Neural progenitor cell (in vitro differentiated cells): ENCODE measurements around the gene CHST12. TPM values are rescaled to one million over a fixed set of nuclear protein-coding genes. Genes with fewer than 3 reads are reported as not detected.

Source experiments
- DNase-seq: peaks from one replicate; pipeline ENCODE4 v3.0.0-alpha.2; 2016; ENCODE audit warnings: low spot score
- H2AFZ ChIP-seq: fragments of 200-600 bp; sonication (generic); replicated peaks from 2 replicates; pipeline ENCODE4 v1.6.1; 2016; ENCODE audit warnings: antibody characterized with exemption
- H3F3A ChIP-seq: fragments of 200-600 bp; sonication (generic); 2 replicates; pipeline ENCODE4 v1.6.1; 2016; ENCODE audit warnings: antibody characterized with exemption, low read depth
- H3K27ac ChIP-seq: fragments of 200-600 bp; sonication (generic); 2 replicates; pipeline ENCODE4 v1.5.1; 2016; ENCODE audit warnings: mild to moderate bottlenecking
- H3K27me3 ChIP-seq: fragments of 200-600 bp; sonication (generic); 2 replicates; pipeline ENCODE4 v1.6.1; 2016; ENCODE audit warnings: mild to moderate bottlenecking, moderate library complexity
- H3K36me3 ChIP-seq: fragments of 200-600 bp; sonication (generic); 2 replicates; pipeline ENCODE4 v1.5.1; 2016
- H3K4me1 ChIP-seq: fragments of 200-600 bp; sonication (generic); 2 replicates; pipeline ENCODE4 v1.6.1; 2016; ENCODE audit warnings: mixed run types
- H3K4me2 ChIP-seq: fragments of 200-600 bp; sonication (generic); 2 replicates; pipeline ENCODE4 v1.6.1; 2016
- H3K4me3 ChIP-seq: fragments of 200-600 bp; sonication (generic); 2 replicates; pipeline ENCODE4 v1.5.1; 2016
- H3K79me2 ChIP-seq: fragments of 200-600 bp; sonication (generic); 2 replicates; pipeline ENCODE4 v1.6.1; 2016; ENCODE audit warnings: low read depth
- H3K9ac ChIP-seq: fragments of 200-600 bp; sonication (generic); 2 replicates; pipeline ENCODE4 v1.6.1; 2016
- H3K9me3 ChIP-seq: fragments of 200-600 bp; sonication (generic); 2 replicates; pipeline ENCODE4 v1.5.1; 2016; ENCODE audit warnings: low read depth
- H4K20me1 ChIP-seq: fragments of 200-600 bp; sonication (generic); 2 replicates; pipeline ENCODE4 v1.6.1; 2016; ENCODE audit warnings: low read depth
- H3K27ac Mint-ChIP-seq: 3 replicates; pipeline ENCODE4 v1.8.0; 2021; ENCODE audit warnings: mixed read lengths
- H3K27me3 Mint-ChIP-seq: 2 replicates; pipeline ENCODE4 v1.8.0; 2022; ENCODE audit warnings: low read depth, mild to moderate bottlenecking, inconsistent platforms, moderate library complexity, mixed read lengths; ENCODE audit not compliant: insufficient read depth
- H3K36me3 Mint-ChIP-seq: 3 replicates; pipeline ENCODE4 v1.8.0; 2021; ENCODE audit warnings: mixed read lengths
- H3K4me1 Mint-ChIP-seq: 3 replicates; pipeline ENCODE4 v1.8.0; 2021; ENCODE audit warnings: mixed read lengths
- H3K4me3 Mint-ChIP-seq: 3 replicates; pipeline ENCODE4 v1.8.0; 2021; ENCODE audit warnings: mild to moderate bottlenecking, moderate library complexity, mixed read lengths
- H3K9me3 Mint-ChIP-seq: 3 replicates; pipeline ENCODE4 v1.8.0; 2020; ENCODE audit warnings: mixed read lengths
- CTCF ChIP-seq: fragments of 200-600 bp; sonication (generic); IDR thresholded peaks from 2 replicates; pipeline ENCODE4 v1.5.1; 2017; ENCODE audit warnings: antibody characterized with exemption, mild to moderate bottlenecking
- EZH2 ChIP-seq: fragments of 200-600 bp; sonication (generic); IDR thresholded peaks from 2 replicates; pipeline ENCODE4 v1.6.1; 2017; ENCODE audit warnings: antibody characterized with exemption, mild to moderate bottlenecking, moderate library complexity
- EZH2phosphoT487 ChIP-seq: fragments of 200-600 bp; sonication (generic); IDR thresholded peaks from 2 replicates; pipeline ENCODE4 v1.6.1; 2017; ENCODE audit warnings: antibody characterized with exemption
- total RNA-seq: library from RNA; depleted of rRNA; stranded (reverse); fragments of >200 nt; gene quantifications from 2 replicates; pipeline ENCODE4 v1.2.3, GENCODE V29; 2015; ENCODE audit warnings: low replicate concordance

Gene CHST12
- total RNA-seq, 1 donor from 2014 or later: 0.43 TPM

DNA sequence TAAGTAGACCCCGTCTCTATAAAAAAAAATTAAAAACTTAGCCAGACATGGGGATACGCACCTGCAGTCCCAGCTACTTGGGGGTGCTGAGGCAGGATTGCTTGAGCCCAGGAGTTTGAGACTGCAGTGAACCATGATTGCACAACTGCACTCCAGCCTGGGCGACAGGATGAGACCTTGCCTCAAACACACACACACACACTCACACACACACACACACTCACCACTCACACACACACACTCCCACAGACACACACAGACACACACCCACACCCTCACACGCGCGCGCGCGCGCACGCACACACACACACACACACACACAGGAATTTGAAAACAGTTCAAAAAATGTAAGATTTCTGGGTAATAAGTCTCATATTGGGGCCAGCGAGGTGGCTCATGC, 81.5 kb downstream of the CHST12 start:
- Histone ChIP-seq H3F3A (peaks cover 4% of the 10 kb centered on the region), H3K79me2 (no peaks in the 10 kb centered on the region), H3K4me1 (no peaks in the 10 kb centered on the region), H3K36me3 (no peaks in the 10 kb centered on the region), H3K9ac (no peak overlapping the region), H4K20me1 (no peaks in the 10 kb centered on the region), H3K9me3 (no peaks in the 10 kb centered on the region), H3K4me2 (no peak overlapping the region), H2AFZ (no peak overlapping the region), H3K27ac (no peak overlapping the region), H3K27me3 (no peaks in the 10 kb centered on the region), H3K4me3 (no peak overlapping the region)
- H3K4me1 Mint-ChIP-seq: peaks cover 27% of the 10 kb centered on the region
- no peaks in the 10 kb centered on the region for H3K36me3 Mint-ChIP-seq
- no peak for DNase-seq
- H3K9me3 Mint-ChIP-seq: peaks cover 5% of the 10 kb centered on the region
- no peak overlapping the region for H3K4me3 Mint-ChIP-seq
- H3K27ac Mint-ChIP-seq: peak overlapping the region; percentile 74
- TF ChIP-seq EZH2 (no peak), EZH2phosphoT487 (no peak), CTCF (no peak)
- peaks cover 13% of the 10 kb centered on the region for H3K27me3 Mint-ChIP-seq

GRCh38 chr7:2487586-2488271, 84.3 kb downstream of the CHST12 start:
- Histone ChIP-seq H3K4me3 (no peak overlapping the region), H2AFZ (no peak overlapping the region), H3K9ac (no peak overlapping the region), H3F3A (peaks cover 4% of the 10 kb centered on the region), H3K4me2 (no peak overlapping the region), H3K36me3 (no peaks in the 10 kb centered on the region), H3K27ac (no peak overlapping the region), H3K79me2 (no peaks in the 10 kb centered on the region), H3K9me3 (no peaks in the 10 kb centered on the region), H4K20me1 (no peaks in the 10 kb centered on the region), H3K27me3 (no peaks in the 10 kb centered on the region), H3K4me1 (no peaks in the 10 kb centered on the region)
- no peak for DNase-seq
- Mint-ChIP-seq H3K27ac (no peak overlapping the region), H3K36me3 (no peaks in the 10 kb centered on the region), H3K27me3 (peaks cover 16% of the 10 kb centered on the region), H3K9me3 (peaks cover 7% of the 10 kb centered on the region), H3K4me1 (peaks cover 20% of the 10 kb centered on the region), H3K4me3 (no peak overlapping the region)
- no peak for TF ChIP-seq EZH2phosphoT487
- TF ChIP-seq CTCF: no peak
- no peak for TF ChIP-seq EZH2

DNA sequence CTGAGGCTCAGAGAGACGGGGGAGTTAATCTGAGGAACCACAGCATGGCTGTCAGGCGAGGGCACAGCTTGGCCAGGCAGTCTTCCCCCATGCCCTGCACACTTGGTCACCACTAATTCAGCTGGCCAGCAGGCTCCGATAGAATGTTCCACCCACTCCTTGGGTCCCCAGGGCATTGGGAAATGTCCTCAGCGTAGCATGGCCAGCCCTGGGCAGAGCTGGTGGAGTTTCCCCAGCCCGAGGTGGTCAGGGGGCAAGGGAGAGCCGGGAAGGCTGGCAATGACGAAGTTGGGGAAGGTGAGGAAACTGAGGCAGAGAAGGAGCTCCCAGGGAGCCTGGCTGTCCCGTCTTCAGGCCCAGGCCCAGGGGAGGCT, 84.8 kb downstream of the CHST12 start:
- H3K27ac ChIP-seq: no peak overlapping the region
- H3K4me3 Mint-ChIP-seq: no peak overlapping the region
- H3F3A ChIP-seq: peaks cover 4% of the 10 kb centered on the region
- H3K27me3 Mint-ChIP-seq: peaks cover 12% of the 10 kb centered on the region
- no peak overlapping the region for H3K9ac ChIP-seq
- no peak overlapping the region for H2AFZ ChIP-seq
- H3K27me3 ChIP-seq: no peaks in the 10 kb centered on the region
- H3K4me3 ChIP-seq: no peak overlapping the region
- H3K9me3 ChIP-seq: no peaks in the 10 kb centered on the region
- DNase-seq: no peak
- H3K4me2 ChIP-seq: no peak overlapping the region
- H3K4me1 Mint-ChIP-seq: peaks cover 20% of the 10 kb centered on the region
- no peak for TF ChIP-seq CTCF
- TF ChIP-seq EZH2phosphoT487: no peak
- H3K27ac Mint-ChIP-seq: peak overlapping the region; percentile 78
- H3K36me3 ChIP-seq: no peaks in the 10 kb centered on the region
- peaks cover 4% of the 10 kb centered on the region for H3K4me1 ChIP-seq
- no peaks in the 10 kb centered on the region for H3K36me3 Mint-ChIP-seq
- peaks cover 3% of the 10 kb centered on the region for H3K9me3 Mint-ChIP-seq
- no peaks in the 10 kb centered on the region for H3K79me2 ChIP-seq
- H4K20me1 ChIP-seq: no peaks in the 10 kb centered on the region
